Stimulated activated CD4-positive, alpha-beta T cell treated with anti-CD3 and anti-CD28 coated beads, TNF-alpha, amount 100 ng/mL, for 24 hours (primary cell): Measurements from ENCODE around the gene ZNF669.
A peak's percentile ranks its signal among the peaks of the same experiment; 100 is the strongest.

ENCODE experiments used
- DNase-seq, 3 experiments: peaks; one replicate each; pipeline ENCODE4 v3.0.0-alpha.2; 2020; ENCODE audit warnings: low read depth in 3 of 3

The ZNF669 gene

DNA sequence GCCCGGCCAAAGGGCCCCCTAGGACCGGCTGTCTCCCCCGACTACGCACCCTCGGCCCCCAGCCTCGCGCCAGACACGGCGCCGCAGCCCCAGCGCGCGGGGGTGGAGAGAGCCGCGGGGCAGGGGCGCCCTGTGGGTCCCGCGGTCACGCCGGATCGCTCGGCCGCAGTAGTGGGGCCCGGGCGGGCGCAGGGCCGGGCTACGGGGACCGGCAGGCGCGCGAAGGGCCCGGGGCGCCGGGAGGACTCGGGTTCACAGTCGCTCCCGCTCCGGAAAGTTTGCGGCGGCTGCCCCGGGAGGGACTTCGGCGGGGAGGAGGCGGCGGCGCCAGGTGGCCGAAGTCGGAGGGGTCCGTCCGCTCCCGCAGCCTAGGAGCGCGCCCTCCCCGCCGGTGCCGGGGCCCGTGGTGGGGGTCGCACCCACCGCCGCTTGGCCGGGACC is 7.1 kb upstream of the ZNF669 start:
- no peak for DNase-seq

DNA sequence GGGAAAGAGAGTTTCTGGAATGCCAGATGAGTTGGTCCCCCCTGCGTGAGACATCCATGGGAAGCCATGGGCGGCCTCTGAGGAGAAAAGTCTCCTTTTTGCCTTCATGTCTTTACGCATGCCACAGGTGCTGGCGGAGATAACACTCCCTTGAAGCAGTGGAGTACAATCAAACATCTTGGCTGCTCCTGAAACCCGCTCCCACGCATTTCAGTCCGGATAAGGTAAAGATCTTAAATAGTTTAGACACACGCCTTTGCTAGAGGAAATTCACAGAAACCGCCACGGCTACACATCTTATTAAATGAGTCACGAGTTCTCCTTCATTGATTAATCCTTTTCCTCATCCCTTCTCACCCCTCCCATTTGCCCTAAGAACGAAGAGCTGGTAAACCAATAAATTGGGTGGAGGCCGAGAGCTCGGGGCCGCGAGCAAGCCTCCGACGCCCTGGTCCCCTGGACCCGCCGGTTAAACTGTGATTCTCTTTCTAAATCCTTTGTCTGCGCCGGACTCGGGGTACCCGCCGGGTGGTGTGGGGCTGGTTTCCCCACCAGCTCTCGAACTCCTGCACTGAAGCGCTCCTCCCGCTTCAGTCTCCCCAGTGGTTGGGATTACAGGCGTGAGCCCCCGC is 6.6 kb upstream of the ZNF669 start:
- peak in 2 of 3 experiments; percentile 22 to 45 for DNase-seq

DNA sequence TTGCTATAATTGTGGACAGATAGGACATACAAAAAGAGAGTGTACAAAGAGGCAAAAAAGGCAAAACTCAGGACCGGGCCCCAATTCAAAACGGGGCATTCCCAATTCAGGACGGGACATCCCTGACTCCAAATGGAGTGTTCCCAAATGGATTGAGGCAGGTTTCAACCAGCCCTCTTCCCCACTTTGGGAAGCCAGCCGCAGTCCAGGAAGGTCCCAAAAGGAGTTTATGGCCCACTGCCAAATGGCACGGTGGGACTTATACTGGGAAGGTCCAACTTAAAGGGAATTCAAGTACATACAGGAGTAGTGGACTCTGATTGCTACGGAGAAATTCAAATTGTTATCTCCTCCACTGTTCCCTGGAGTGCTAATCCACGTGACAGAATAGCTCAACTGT is 3.5 kb upstream of the ZNF669 start:
- DNase-seq = no peak

DNA sequence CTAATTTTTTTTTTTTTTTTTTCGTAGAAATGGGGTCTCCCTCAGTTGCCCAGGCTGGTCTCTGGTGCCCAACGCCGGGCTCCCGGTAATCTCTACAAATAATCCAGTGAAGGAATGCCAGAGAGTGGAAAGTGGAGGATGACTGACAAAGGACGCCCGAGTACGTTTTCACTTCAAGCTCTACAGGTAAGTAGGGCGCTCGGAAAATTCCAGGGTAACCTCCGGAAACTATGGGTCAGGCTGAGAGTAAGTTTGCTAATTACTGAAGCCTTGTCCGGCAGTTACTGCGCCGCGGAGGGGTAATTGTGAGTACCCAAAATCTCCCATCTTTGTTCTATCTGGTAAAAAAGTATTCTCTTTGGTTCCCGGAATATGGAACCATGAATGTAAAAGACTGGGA is 1.8 kb upstream of the ZNF669 start:
- no peak for DNase-seq

DNA sequence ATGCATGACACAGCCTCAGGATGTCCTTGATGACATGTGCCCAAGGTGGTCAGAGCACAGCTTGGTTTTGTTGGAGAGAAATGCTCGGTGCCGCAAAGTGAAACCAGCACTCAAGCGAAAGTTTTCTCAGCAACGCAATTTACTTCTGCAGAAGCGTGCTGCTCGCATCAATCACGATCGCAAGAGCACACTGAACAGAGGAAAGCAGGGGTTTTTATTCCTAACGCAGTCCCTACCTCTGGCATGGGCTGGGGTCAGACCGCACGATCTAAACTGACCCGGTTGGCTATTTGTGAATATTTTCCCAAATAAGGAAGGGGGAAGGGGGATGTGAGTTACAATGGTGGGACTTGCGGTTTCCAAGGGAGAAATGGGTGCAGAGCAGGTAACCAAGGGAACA is 809 bp upstream of the ZNF669 start:
- no peak for DNase-seq

DNA sequence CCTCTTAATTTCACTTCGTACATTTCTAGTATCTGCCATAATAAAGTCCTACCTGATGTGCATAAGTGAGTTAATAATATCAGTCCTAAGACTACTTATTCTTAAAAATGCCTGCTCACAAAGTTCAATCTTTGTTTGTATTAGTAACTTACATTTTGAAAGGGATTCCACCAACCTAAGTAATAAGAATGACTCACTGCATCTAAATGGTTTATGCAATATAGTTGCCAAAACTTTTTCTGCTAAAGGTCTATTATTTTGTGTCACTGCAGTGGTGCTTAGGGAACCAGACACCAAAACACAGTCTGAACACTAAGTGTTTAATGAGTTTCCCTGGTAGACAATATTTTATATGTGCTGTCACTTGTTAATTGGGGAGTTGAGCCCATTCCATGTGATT is 1.8 kb downstream of the ZNF669 start:
- no peak for DNase-seq

DNA sequence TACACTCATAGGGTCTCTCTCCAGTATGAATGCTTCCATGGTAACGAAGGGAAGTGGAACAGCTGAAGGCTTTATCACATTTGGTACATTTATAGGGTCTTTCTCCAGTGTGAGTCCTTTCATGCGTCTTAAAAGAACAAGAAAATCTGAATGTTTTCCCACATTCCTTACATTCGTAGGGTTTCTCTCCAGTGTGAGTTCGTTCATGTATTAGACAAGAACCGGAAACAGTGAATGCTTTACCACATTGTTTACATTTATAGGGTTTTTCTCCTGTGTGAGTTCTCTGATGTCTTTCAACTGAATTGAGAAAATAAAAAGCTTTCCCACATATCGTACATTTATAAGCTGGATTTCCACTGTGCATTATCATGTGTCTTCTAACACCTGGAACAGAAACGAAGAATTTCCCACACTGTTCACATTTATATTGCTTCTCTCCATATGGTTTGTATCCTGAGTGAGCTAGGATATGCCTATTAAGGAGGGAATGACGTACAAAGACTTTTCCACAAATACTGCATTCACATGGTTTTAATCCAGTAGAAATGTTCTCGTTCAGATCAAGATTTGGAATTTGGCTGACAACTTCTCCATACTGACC is 3.4 kb downstream of the ZNF669 start:
- DNase-seq = no peak

DNA sequence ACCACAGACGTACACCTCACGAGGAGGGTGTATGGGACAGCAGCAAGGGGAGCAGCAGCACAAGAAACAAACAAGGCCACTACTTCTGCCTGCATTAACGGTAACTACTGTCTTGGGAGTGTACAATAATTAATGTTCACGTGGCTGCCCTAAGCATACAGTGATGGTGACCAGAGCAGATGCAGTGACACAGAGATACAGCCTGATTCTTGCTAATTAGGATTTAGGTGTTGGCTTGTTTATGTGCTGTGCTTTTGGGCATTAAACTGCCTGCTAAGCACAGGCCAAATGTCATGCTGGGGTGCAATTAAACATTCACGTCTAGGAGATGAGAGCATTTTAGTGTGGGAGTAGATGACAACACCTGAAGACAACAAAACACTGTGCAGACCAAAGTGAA is 7.2 kb downstream of the ZNF669 start:
- DNase-seq = no peak

DNA sequence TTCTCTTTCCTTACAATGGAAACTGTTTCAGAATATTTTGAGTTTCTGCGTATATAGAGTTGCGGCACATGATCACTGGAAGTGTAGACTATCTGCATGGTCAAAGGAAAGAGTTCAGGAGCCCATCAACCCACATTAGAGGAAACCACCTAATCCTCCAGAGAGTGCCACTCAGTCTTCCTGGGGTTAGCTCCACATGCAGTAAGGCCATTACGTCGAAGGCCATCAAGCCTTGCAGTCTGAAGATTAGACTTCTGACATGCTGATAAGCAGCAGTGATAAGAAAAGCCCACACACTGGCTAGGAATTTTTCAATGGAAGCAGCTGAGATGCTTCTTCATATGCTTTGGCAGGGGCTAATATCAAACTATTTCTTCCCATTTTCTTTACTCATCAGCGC is 7.6 kb downstream of the ZNF669 start:
- no peak for DNase-seq

DNA sequence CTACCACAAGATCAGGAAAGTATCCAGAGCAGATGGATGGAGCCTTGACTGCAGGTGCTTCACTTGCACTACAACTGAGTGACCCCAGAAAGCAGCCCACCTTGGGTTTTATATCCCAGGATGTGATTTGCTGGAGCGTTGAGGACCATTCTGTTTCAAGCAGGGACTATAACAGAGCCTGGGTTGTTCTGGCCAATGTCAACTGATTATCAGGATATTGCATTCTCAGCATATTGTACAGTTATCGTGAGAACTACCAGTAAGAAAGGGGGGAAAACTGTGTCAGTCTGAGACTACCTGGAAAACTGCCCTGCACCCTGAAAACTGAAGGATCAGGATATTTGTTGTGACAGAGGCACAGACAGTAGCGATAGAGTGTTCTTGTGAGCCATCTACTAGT is 8.0 kb downstream of the ZNF669 start:
- no peak for DNase-seq

DNA sequence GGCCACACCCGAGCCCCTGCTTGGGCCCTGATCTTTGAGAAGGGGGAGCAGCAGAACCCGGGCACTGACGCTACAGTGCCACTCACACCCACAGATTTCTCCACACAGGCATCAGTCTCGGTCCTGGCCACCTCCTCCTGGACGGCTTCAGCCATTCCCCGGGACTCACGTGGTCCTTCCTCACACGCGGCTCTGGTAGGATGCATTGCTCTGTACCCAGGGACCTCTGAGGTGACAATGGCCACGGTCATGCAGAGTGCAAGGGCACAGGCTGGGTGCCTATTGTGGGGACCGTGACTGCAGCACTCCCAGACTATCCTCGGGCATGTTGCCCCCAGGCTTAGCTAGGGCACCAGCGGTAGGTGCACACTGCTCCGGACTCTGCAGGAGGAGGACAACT is 13.7 kb downstream of the ZNF669 start:
- no peak for DNase-seq

DNA sequence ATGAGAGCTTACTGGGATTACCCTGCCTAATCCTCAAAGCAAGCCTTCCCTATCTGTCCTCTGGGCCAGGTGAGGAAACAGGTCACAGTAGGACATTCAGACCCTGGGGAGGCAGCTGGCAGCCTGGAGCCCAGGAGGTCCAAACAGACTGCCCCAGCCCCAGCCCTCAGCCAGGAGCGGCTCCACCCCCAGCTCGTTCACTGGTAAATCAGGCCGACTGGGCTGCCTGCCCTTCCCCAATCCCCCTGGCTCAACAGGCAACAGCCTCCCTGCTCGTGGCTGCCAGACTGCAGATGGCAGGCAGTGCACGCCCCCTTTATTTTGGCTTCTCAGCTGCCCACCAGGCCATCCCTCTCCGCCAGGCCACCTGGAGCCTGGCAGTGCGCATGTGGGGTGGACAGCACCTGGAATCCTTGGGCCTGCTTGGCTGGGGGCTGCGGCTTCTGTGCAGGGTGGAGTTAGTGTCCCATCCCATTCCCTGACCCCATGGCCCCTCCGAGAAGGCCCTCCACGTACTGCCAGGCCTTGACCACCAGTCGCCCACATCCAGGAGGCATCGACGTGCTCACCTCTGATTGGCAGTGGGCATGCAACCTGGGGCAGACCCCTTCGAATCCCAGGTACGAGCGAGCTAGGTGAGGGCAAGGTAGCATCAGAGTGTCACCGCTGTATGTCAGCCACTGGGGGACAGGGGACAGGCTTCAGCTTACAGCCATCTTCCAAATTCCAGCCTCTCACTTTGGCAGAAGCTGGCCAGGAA is 14.4 kb downstream of the ZNF669 start:
- DNase-seq = no peak

DNA sequence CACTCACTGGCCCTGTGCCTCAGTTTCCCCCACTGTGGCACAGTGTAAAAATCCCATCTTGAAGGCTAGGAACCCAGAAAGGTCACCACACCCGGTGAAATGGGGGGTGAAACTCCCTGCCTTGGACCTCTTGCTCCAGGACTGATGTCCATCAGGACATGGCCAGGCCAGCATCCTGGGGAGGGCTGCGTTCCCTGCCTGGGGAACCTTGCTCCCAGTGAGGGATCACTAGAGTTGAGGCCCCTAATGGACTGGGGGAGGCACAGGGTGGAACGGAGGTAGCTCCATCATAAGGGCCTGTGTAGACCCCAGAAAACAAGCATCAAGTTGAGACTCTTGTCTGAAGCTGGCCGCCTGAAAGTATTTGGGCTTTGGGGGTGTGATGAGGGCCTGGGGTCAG is 15.2 kb downstream of the ZNF669 start:
- DNase-seq = no peak

DNA sequence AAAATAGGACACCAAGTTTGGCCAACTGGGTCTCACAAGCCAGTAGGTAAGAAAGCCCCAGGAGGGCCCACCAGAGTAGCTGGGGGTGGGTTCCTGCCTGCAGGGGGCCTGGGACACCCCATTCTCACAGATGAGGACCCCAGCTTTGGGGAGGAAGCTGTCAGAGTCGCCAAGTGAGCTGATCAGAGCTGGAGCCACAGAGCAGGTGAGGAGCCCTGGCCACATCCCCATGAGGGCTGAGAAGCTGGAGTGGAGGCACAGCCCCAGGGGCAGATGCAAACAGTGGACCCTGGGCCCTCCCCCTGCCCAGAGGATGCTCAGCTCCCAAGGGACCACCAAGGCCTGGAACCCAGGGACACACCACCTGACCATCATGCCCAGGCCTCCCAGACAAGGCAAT is 16.9 kb downstream of the ZNF669 start:
- DNase-seq = no peak

DNA sequence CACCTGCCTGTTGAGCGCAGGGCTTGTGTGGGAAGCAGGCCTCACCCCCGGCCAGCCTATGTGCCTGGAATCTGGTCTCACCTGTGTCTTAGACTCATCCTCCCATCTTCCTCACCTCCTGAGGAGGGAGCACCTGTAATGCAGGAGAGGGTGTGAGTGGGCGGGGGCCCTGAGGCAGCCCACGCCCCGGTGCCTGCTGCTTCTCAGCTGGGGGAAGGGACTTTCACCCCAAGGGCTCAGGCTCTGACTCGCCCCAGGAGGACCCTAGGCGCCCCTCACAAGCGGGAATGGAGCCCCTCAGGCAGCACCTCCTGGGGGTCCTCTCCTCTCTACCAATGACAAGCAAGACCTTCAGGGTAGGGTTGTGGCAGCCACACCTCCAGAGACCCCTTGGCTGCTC is 18.8 kb downstream of the ZNF669 start:
- DNase-seq = no peak

DNA sequence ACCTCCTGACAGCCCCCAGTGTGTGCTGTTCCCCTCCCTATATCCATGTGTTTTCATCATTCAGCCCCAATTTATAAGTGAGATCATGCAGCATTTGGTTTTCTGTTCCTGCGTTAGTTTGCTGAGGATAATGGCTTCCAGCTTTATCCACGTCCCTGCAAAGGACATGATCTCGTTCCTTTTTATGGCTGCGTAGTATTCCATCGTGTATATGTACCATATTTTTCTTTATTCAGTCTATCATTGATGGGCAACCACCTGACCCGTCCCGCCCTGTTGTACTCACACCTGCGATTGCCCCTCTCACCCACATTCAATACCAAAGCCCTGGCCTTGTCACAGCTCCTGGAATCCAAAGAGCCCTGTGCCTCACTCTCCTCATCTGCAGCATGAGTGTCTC is 19.4 kb downstream of the ZNF669 start:
- no peak for DNase-seq

DNA sequence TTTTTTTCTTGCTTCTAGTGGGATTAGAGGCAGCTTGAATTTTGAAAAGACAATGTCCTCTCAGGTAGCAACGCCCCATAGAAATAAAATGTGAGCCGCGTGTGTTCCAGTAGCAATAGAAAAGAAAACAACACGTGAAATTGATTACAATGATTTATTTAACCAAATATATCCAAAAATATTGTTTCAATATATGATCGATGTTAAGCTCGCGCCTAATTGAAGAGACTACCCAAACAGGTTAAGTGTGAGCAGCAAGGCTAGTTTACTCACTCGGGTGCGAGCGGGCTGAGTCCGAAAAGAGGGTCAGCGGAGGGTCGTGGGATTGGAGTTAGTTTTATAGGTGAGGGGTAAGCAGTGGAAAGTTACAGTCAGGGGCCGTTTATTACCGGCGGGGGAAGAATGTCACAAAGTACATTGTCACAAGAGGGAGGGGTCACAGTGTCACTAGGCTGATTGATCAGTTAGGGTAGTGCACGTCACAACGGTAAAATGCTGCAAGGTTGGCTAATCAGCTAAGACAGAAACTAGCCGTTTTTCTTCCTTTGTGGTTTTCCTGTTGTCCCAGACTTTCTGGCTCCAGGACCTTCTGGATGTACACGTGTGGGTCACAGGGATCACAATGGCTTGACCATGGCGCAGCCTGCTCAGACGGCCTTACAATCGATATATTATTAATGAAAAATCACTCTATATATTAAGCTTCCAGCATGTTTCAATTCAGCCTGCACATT is 24.8 kb downstream of the ZNF669 start:
- no peak for DNase-seq

DNA sequence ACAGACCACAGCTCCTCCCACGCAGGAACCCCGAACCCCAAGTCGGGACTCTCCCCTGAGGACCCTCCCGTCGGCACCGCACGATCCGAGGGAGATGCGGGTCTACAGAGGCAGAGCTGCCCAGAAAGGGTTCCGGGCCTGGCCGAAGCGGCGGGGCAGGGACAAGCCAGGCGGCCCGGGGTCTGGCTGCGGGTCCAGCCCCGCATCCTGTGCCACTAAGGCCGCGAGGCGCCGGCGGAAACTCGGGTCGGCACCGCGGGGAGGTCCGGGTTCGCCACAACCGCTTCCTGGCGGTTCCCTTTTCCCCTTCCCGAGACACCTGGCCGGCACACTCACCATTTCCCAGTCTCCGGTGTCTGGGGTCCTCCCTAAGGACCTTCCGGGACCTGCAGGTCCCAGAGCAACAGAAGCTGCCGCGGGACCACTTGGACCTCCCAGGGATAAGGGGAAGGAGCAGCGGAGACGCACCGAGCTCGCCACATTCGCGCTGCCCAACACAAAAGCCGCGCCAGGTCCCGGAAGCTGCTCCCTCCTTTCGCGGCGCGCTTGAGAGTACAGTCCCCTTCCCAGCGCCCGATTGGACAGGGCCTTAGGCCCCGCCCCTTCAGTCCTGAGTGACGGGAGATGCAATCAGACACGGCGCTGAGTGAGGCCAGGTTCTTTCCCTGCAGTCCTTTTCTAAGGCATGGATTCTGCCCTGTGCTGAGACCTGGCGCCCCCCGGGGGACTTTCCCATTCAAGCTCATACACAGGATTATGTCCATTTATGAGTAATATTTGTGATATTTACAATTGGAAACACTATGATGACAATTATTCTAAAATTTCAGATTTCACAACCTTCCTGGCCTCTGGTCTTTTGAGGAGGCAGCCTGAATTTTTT is 25.7 kb downstream of the ZNF669 start, which contains the start of gene ZNF670:
TSS of gene ZNF670 (minus strand) at position 554 of the 883 bp plus-strand sequence. CDS start at position 339, 215 bp downstream.
- DNase-seq = peak; percentile 80 to 93 (median 82)

DNA sequence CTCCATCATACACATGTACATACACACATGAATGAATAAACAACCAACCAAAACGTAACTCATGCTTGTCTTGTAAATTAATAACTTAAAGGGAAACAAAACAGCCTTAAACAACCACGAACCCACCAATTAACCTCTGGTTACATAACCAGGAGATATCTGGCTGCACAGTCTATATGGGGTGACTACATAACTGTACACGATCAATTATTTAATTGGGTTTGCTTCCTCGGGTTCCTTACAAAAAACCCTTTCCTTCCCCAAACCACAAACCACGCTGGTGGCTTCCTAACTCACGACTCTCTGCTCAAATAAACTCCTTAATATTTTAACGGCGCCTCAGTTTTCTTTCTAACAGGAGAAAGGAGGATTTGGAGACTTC is 26.3 kb downstream of the ZNF669 start:
- DNase-seq = no peak

DNA sequence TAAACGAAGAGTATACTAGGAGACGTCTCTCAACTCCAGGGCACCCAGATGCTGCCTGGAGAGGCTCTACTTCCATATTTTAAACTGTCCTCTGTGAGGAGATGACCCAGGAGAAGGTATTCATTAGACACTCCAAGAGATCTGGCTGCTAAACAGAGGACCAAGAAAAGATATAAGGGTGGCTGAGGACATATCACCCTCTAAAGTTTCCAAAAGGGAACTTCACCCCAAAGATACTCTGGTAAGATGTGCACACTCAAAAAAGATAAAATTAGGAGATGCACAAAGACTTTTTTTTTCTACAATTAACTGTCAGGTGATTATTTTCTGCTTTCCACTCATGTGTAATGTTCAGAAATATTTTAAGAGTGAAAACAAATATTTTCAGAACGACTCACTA is 26.9 kb downstream of the ZNF669 start:
- no peak for DNase-seq

DNA sequence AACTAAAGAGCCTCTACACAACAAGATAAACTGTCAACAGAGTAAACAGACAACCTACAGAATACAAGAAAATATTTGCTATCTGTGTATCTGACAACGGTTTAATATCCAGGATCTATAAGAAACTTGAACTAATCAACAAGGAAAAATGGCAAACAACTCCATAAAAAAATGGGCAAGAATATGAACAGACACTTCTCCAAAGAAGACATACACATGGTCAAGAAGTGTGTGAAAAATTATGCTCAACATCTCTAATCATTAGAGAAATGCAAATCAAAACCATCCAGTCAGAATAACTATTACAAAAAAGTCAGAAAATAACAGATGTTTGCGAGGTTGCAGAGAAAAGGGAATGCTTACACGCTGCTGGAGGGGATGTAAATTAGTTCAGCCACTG is 33.5 kb downstream of the ZNF669 start:
- DNase-seq = no peak
